Erythroblast (primary cell): Measurements from ENCODE around the gene SNX30.

ENCODE experiments used
- GATA1 ChIP-seq: IDR thresholded peaks from 2 replicates; pipeline ENCODE4 v1.6.1; 2011; ENCODE audit warnings: low read depth, mild to moderate bottlenecking, control low read depth, low read length, moderate library complexity
- POLR2A ChIP-seq: IDR thresholded peaks from 2 replicates; pipeline ENCODE4 v1.6.1; 2011; ENCODE audit warnings: mild to moderate bottlenecking, low read length

DNA sequence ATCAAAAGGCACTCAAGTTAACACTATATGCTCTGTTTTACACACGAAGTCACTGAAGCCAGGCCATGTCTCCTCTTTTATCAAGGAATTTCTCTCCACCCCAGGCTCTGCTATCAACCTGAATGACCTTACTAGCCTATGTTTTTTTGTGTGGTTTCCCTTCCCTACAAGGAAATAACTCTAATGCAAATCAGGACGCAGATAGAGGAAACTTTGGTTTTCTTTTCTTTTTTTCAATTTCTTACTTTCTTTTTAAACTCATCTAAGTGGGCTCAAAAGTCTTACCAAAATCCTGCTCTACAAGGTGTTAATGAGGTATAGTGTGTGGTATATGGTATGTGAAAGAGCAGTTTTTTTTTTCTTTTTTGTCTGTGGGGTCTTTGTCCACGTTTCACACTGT is 145.6 kb downstream of the SNX30 start:
- no peak for TF ChIP-seq POLR2A
- TF ChIP-seq GATA1 = no peak
